HG03469 (cell line): ENCODE results near the gene TBX15.

Experiments used
- ATAC-seq: cut with Tn5 transposase; IDR thresholded peaks from one replicate; pipeline ENCODE4 v1.9.1; 2021; ENCODE audit warnings: mild to moderate bottlenecking, moderate library complexity, moderate number of reproducible peaks; ENCODE audit not compliant: unreplicated experiment

Gene TBX15

DNA sequence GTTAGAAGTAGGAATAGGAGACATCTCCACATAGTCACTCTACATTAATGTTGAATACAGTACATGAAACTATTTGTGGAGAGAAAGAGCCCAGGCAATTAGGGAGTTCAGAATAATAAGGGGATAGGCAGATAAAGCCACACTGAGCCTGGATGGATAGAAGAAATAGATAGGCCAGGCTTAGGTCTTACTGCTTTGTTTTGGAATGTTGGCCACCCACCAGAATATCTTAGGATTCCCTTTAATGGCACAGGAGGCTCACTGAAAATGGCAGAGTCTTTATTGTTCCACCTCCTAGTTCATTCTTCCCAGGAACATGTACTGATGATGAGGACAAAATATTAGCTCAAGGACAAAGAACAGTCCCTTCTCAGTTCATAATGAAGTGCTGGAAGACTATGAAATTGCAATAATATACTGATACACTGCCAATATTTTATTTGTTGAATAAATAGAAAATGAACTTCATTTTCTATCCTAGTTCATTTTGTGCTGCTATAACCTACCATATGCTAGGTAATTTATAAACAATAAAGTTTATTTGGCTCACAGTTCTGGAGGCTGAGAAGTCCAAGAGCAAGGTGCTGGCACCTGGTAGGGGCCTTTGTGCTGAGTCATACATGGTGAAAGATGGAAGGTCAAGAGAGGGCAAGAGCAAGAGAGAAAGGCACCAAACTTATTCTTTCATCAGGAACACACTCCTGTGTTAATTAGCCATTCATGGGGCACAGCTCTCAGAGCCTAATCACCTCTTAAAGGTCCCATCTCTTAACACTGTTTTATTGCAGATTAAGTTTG is 87.3 kb downstream of the TBX15 start:
- no peak for ATAC-seq

DNA sequence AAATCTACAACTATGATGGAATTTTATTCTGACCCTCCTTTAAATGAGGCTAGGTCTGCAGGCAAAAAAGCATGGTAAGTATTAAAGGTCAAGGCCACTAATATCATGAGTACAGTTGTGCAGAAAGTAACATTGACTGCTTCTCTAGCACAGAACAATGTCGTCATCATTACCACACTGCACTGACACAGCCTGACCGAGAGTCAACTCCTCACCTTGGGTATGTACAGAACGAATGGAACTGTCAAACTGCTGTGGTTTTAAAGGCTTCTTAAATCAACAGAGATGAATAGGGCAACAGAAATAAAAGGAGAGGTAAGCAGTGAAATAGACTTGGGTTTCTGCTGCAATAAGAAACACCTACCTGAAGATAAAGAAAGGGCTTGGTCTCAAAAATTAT is 88.8 kb downstream of the TBX15 start:
- no peak for ATAC-seq

DNA sequence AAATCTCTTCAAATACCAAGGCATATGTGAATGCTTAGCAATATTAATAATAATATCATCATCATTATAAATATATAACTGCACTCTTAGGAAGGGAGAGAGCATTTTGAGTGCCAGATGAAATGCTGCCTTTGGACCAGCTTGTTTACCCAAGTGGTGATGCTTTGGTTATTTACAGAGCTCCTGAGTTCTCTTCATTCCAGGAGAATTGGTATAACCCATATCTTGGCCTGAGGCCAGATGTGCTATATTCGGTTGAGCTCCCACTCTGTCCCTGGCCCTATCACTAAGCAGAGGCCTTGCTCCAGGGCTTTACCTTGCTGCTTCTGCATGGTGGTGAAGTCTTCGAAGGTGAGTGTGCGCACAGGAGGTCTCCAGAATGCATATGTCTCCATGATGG is 89.4 kb downstream of the TBX15 start:
- ATAC-seq: no peak

DNA sequence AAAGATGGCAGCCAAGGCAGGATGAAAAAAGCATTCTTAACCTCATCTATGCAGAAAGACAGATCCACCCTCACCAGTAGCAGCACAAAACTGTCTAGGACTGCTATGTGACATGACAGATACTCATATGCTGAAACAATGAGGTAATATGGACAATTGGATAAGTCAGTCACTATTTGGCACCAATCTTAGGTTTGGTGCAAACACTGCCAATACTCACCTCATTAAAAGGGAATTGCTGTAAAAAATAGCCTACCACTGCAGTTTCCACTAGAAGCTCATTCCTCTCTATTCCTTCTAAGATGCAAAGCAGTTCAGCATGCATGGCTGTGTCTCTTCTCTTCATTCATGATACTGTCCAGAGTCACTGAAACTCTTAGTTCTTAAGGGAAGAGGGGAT is 91.7 kb downstream of the TBX15 start:
- ATAC-seq: no peak

DNA sequence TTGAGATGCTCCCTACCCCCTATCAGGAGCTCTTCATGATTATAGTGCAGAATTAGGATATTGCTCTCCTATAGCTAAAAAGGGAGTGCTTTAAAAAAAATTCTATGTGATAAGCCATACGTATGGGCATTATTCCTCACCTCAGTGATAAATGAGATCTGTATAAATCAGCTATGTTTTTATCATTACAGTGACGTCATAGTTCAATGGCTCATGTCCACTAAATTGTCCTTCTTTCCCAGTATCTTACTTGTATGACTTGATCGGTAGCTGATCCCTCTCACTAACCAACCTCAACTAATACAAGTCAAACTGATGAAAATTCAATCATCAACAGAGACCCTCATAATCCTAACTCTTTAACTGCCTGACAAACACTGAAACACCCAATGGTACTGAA is 93.3 kb downstream of the TBX15 start:
- no peak for ATAC-seq

DNA sequence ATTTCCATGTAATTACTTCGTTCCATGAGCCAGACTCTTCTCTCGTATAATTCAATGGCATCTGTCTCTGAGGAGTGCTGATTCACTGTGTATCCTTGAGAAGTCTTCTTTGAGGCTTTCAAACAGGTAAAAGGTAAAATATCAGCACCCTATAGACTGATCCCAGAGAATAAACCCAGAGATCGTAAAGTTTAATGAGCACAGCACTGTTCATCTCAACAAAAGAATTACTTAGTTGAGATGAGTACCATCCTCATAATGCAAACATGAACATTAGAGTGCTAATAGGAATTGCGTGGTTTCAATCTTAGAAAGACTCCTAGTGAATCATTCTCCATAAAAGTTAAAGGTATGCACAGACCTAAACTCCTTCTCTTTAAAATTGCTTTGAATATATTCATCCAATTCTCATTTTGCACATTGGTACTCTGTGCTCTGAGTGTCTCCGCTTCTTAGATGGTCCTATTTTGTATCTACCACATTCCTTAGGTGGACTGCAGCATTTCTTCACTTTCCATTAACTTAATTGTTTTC is 97.2 kb downstream of the TBX15 start:
- ATAC-seq: no peak

DNA sequence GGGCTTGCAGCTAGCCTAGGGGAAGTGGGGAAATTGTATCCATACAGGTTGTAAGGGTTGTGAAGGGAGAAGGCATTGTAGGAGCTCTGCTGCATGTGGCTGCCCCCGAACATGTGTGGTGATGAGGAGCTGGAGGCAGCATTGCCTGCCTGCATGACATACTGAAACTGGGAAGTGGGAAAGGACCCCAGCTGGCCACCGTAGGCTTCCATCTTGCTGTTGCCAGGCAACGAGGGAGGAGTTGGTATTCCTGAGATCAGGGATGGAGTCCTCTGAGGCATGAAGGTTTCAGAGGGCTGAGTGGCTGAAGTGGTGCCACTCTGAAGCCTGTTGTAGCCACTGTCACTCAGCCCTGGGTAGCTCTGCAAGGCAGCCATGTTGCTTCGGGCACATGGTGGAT is 103.2 kb downstream of the TBX15 start:
- no peak for ATAC-seq

DNA sequence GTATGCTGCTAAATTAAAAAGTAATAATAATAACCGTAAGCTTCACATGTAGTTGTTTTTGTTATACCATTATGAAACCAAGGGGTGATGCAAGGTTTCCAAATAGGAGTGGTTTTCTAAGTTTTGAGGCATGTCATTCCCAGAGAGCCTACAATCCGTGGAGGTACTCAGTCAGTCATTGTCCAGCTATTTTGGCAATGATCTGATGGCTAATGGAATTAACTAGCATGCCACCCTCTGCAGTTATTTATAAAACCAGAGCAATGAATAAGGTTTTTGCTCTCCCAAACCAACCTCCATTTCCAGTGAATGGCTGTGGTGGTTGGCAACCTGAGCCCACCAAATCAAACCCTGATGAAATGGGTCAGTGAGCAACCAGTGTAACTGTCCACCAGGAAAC is 106.4 kb downstream of the TBX15 start:
- no peak for ATAC-seq

DNA sequence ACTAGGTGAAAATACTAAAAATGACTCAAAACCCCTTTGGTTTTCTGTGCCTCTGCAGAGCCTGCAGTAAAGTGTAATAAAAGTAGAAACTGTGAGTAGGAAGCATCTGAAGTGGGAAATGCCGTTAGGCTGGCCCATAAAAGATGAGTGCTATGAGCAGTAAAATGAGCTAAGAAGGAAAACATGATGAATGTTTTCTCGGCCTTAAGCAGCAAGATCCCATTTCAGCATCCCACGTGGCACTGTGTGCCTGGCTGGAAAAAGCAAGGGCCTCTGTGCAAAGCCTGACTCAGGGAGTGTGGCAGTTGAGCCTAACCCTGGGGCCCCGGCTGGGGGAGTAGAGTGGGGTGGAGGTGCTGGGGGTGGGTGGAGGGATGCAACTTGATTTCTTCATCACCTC is 109.5 kb downstream of the TBX15 start:
- no peak for ATAC-seq

DNA sequence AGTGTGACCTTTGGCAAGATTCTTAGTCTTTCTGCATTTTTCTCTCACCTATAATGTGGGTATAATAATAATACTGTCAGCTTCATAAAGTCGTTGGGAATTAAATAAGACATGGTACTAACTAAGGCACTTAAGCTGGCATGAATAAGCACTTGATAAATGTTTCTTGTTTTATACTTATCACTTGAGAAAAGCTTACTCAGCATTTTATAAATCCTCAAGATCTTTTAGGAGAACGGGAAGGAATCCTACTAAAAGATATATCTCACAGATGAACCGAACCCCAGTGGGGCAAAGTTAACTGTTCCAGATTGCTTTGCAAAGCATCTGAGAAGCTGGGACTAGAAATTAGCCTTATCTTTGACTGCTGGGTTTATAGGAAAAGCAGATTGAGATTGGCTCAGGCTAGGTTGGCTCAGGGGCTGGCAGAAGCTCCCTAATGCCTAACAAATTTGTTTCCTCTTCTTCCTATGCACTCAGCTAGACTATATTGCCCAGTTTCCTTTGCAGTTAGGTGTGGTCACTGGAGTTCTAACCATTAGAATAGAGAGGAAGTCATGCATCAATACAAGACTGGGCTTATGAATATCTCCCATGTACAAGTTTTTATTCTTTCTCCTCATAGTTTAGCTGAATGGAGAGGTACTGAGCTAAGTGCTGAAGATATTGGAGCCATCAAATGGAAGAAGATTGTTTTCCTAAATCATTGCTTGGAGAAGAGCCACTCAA is 110.3 kb downstream of the TBX15 start:
- no peak for ATAC-seq

DNA sequence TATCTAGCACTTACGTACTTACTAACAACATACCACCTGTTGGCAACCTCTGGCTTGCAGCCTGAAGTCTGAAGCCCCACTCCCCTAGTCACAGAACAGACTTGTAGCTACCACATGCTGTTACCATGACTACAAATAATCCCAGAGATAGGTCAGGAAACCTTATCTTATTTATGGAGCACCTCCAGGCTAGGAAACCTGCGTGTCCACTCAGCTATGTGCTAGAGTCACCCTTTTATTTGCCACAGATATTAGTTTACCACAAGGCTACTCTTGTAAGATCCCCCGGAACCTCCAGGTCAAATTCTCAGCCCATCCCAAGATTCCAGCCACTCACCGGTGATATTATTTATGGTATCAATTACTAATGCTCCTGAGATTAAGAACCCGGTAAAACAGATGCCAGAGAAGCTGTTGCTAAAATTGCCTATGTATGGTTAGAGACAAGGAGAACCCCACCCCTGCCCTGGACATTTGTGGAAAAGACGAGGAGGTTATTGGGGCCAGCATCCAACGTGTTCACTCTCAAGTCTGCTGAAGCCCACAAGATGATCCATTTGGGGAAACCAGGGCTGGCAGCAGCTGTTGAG is 116.5 kb downstream of the TBX15 start:
- ATAC-seq: no peak

DNA sequence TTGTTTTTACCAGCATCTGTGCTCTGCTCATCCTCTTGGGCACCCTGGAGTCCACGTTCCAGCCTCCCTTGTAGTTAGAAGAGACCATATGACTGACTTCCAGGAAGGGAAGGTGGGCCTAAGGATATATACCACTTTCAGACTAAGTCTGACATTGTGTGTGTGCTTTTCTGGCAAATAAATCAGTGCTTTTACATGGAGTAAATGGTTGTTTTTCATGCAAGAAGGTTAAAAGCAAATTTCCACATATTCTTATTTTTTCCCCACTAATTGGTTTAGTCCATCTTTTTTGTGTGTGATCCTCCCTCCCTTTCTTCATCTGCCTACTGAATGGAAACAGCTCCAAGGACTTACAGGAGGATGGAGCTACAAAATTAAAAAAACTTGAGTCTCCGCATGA is 119.8 kb downstream of the TBX15 start:
- ATAC-seq: no peak

DNA sequence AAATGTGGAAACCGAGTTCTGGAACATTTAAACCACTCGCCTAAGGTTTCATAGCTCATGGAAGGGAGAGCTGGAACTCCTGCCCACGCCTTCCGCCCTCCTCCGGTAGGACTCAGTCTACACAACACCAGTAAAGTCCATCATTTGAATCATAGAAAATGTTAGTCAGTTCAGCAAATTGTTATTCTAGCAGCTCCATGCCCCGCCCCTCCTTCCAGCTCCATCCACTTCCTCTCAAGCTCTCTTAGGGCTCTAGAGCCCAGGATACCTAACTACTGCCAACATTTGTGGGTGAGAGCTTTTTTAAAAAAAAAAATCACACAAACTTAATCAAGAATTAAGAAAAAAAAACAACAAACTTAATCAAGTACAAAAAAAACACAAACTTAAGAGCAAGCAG is 121.8 kb downstream of the TBX15 start:
- no peak for ATAC-seq

DNA sequence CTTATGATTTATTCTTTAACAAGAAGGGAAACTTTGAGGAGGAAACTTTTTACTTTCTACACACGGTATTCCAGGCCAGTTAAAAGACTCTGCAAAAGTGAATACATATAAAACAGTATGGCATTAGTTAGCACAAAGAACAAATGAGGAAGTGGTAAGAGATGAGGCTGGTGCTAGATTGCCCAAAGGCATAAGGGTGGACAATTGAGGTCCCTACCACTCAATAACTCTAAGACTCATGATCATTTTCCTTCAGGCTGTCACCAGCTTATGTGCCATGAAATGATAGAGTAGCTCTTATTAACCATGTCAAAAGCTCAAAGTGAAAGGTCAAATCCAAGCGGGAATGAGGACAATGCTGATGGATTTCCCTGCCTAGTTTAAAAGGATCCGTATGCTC is 124.5 kb downstream of the TBX15 start:
- ATAC-seq: no peak

DNA sequence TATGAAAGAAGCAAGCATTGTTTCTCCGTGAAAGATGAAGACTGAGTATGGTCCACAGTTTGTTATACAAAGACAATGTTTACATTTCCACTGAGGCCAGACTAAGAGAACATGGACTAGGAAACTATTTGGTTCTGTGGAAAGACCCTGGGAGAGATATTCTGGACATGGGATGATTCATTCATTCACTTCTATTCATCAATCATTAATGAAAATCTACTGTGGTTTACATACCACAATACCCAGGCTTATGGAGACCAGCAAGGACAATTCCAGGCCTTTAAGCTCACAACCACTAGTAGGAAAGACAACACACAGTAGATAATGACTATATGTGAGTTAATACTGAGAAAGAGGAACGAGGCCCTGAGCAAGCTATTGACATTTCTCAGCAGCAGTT is 125.4 kb downstream of the TBX15 start:
- ATAC-seq: peak; percentile 42

DNA sequence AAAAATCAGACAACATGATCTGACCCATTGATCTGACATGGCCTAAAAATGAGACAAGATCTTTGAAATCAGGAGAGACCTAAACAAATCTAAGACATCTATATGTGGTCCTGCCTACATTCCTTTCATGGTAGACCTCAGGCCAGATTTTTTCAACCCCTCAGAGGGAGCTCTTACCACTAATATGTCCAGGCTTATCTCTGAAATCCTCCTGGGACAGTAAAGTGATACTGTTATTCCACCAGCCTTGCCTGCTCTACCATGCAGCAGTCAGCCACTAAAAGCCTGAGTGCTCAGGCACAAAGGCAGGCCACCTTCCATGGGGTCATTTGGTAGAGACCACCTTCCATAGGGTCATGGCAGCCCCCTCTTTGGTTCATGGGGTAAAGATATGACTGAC is 126.9 kb downstream of the TBX15 start:
- ATAC-seq: no peak

DNA sequence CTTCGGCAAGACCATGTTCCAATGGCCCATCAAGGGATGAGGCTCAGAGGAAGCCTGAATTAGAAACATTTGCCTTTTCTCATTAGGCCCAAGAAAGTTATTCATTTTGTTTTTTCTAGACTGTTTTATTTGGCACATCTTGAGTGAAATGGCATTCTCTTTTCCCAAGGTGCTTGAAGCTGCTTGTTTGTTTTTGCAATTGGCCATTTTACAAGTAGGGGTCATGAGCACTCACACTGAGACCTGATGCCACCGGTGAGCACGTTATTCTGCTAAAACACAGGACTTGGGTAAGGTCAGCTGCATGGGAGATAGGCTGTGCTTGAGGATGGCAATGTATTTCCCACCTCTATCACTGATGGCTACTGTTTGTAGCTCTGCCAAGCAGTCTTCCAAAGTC is 128.1 kb downstream of the TBX15 start:
- ATAC-seq: no peak

DNA sequence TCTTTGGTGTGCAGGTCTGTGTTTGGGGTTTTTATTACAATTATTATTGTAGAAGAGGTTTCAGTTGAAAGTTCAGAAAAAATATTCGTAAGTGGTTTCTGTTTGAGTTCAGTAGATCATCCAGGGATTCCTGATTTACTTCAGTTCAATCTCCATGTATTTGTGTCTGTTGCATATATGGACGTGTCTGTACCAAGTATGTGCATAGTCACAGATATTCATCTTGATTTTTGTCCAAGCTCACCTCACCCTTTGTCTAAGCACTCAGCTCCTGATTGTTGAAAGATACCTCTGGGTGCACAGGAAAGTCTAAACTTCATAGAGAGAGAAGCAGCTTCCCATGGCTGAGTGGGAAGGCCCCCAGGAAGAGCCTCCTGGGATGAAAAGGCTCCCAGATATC is 141.7 kb downstream of the TBX15 start:
- ATAC-seq: no peak

DNA sequence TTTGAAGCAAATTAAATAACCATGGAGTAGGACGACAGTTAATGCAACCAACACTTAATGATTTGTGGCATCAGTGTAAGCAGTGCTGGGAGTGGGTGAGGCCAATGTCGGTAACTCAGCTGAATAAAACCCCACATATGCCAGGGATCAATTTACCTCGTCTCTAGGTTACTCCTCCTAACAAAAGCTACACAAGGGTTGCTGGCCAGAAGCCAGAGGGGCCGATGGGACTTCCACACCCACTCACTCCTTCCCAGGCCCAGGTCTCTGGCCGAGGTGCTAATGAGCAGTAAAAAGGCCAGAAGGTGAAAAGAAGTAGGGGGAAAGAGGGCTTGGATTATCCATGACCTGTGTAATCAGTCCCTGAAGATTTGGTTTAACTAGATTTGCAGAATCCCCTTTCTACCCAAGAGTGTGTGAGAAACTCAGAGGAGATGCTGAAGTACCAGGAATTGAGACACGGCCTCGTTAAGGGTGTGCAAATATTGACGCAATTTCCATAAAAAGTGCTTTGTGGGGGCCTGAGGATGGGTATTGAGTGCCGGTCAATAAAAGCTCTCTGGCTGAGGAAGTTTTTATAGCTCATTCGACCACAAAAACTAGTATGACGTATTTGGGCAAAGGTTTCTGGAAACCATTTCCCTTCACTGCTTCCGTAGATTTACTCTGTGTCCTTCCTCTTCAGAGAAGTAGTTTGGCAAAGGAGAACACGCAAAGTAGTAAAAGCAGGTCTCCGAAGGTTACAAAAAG is 145.5 kb downstream of the TBX15 start:
- ATAC-seq: no peak

DNA sequence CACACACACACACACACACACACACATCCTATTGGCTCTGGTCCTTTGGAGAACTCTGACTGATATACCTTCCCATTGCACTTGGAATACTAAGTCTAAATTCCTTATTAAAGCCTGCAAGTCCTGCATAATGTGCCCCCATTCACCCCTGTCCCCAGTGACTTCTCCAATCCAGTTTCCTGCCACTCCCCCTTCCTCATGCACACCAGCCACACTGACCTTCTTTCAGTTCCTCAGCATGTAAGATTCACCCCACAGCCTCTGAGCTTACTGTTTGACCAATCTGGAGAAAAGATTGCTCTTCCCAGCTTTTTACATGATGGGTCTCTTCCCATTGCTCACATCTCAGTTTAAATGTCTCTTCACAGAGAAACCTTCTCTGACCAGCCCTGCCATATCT is 146.6 kb downstream of the TBX15 start:
- no peak for ATAC-seq
